Measurements from ENCODE around the gene MYO18A. TPM values are rescaled to one million over a fixed set of nuclear protein-coding genes. Genes with fewer than 3 reads are reported as not detected.

The MYO18A gene
- total and polyA plus RNA-seq, 10 of the 15 experiments (the other 5 are each of a cell fraction or from before 2014, with no cell fraction given), result 2.9 to 66.0 (median 24.5) TPM

- H3K4me1 ChIP-seq (ENCODE audit: control insufficient read depth, insufficient read depth, low read length), result no peaks in the 10 kb centered on the region
- no peak for TF ChIP-seq SPI1 (IDR thresholded peaks at IDR 0.05; ENCODE audit: borderline replicate concordance, insufficient read depth, low read depth, low read length)
- TF ChIP-seq ZNF384 (IDR thresholded peaks at IDR 0.05; ENCODE audit: borderline replicate concordance, low read depth, low read length), result no peak
- TF ChIP-seq MEF2B (IDR thresholded peaks at IDR 0.05; ENCODE audit: partially characterized antibody, poor library complexity, severe bottlenecking), result no peak
- TF ChIP-seq ATF3 (IDR thresholded peaks at IDR 0.05; ENCODE audit: borderline replicate concordance, extremely low read depth, low read depth, low read length), result no peak
- WGBS (ENCODE audit: insufficient coverage, insufficient replicate concordance, low lambda C conversion rate, missing lambda C conversion rate), result 44% methylated on average over 2 of the region's 2 CpGs
- no peak overlapping the region for H3K4me2 ChIP-seq (ENCODE audit: control insufficient read depth, insufficient read depth)
- ChIA-PET RAD21 (ENCODE audit: unreplicated experiment) (interaction anchor here (1.5 kb wide), 1 partner anchor 30 kb away, joined by 3 read pairs; no protein-coding TSS in a partner anchor), SMC1A (ENCODE audit: uncharacterized antibody, unreplicated experiment) (no interaction called here), POLR2A (no interaction called here), CTCF (interaction anchor here (0.6 to 1.6 kb wide), 6 partner anchors 9 to 105 kb away, joined by 3 to 9 read pairs (median 3); partner anchors contain the start of gene MYO18A)
- no peak for ATAC-seq
- no peak overlapping the region for H3K4me3 ChIP-seq
- H3K36me3 ChIP-seq (ENCODE audit: control insufficient read depth in 2 of 2, insufficient read depth in 2 of 2, low read length in 1 of 2), result no peaks in the 10 kb centered on the region
- no peaks in the 10 kb centered on the region for H3K27me3 ChIP-seq (replicated peaks in 1 of 2; ENCODE audit: control insufficient read depth in 2 of 2, insufficient read depth in 2 of 2, low read length in 1 of 2)
- DNase-seq (ENCODE audit: low read depth, low spot score), result no peak
- FAIRE-seq, result no peak
- no peaks in the 10 kb centered on the region for H3K9me3 ChIP-seq (replicated peaks; ENCODE audit: control insufficient read depth, insufficient read depth, low read length)
- in situ Hi-C loops (cut with MboI) (no loop called here), intact Hi-C loops (cut with micrococcal nuclease; ENCODE audit: unreplicated experiment) (no loop called here)
- no peaks in the 10 kb centered on the region for H4K20me1 ChIP-seq (ENCODE audit: control insufficient read depth, insufficient read depth)
- H2AFZ ChIP-seq (ENCODE audit: control insufficient read depth, low read depth, low read length), result no peak overlapping the region
- no peaks in the 10 kb centered on the region for H3K79me2 ChIP-seq (ENCODE audit: control insufficient read depth, insufficient read depth, low read length)
- H3K27ac ChIP-seq (ENCODE audit: control insufficient read depth, insufficient read depth), result no peak overlapping the region
- no peak overlapping the region for H3K9ac ChIP-seq (ENCODE audit: control insufficient read depth, insufficient read depth, low read length)
- BruUV-seq (replicated peaks), result no TSS peak
Observed at GRCh38 chr17:29189355-29189754, 9.2 kb upstream of the MYO18A start.

- Histone ChIP-seq H3K4me2 (ENCODE audit: control insufficient read depth, insufficient read depth) (no peak overlapping the region), H3K27ac (ENCODE audit: control insufficient read depth, insufficient read depth) (no peak overlapping the region), H3K4me1 (ENCODE audit: control insufficient read depth, insufficient read depth, low read length) (peaks cover 12% of the 10 kb centered on the region), H2AFZ (ENCODE audit: control insufficient read depth, low read depth, low read length) (no peak overlapping the region), H3K9ac (ENCODE audit: control insufficient read depth, insufficient read depth, low read length) (no peak overlapping the region), H3K36me3 (ENCODE audit: control insufficient read depth in 2 of 2, insufficient read depth in 2 of 2, low read length in 1 of 2) (no peaks in the 10 kb centered on the region), H3K4me3 (no peak overlapping the region), H3K79me2 (ENCODE audit: control insufficient read depth, insufficient read depth, low read length) (0 out of 2 replicates have a peak, but pooled peaks cover under 1% of the 10 kb centered on the region), H3K27me3 (replicated peaks in 1 of 2; ENCODE audit: control insufficient read depth in 2 of 2, insufficient read depth in 2 of 2, low read length in 1 of 2) (no peaks in the 10 kb centered on the region), H3K9me3 (replicated peaks; ENCODE audit: control insufficient read depth, insufficient read depth, low read length) (no peaks in the 10 kb centered on the region), H4K20me1 (ENCODE audit: control insufficient read depth, insufficient read depth) (no peaks in the 10 kb centered on the region)
- FAIRE-seq (no peak), ATAC-seq (no peak), DNase-seq (ENCODE audit: low read depth, low spot score) (no peak)
- BruUV-seq (replicated peaks), result no TSS peak
- RAD21 ChIA-PET (ENCODE audit: unreplicated experiment), result interaction anchor here (1.5 to 10.4 kb wide), 2 partner anchors 33 to 38 kb away, joined by 10 to 207 read pairs; no protein-coding TSS in a partner anchor
- 0% methylated on average over 1 of the region's 1 CpG for WGBS (ENCODE audit: insufficient coverage, insufficient replicate concordance, low lambda C conversion rate, missing lambda C conversion rate)
- TF ChIP-seq IRF3 (IDR thresholded peaks at IDR 0.05) (no peak), NFIC (IDR thresholded peaks at IDR 0.05; ENCODE audit: low read depth, low read length) (no peak), MTA3 (IDR thresholded peaks at IDR 0.05; ENCODE audit: borderline replicate concordance, low read length) (no peak), YY1 (IDR thresholded peaks at IDR 0.05; ENCODE audit: low read depth, low read length) (no peak), TARDBP (IDR thresholded peaks at IDR 0.05; ENCODE audit: borderline replicate concordance) (no peak), ZNF274 (IDR thresholded peaks at IDR 0.05; ENCODE audit: insufficient read depth, insufficient read length) (no peak)
- intact Hi-C loops (cut with micrococcal nuclease; ENCODE audit: unreplicated experiment), result no loop called here
- POLR2A ChIA-PET, result interaction anchor here (0.5 kb wide), 1 partner anchor 313 kb away, joined by 3 read pairs; no protein-coding TSS in a partner anchor
- in situ Hi-C loops (cut with MboI), result no loop called here
- SMC1A ChIA-PET (ENCODE audit: uncharacterized antibody, unreplicated experiment), result interaction anchor here (1.6 to 9.2 kb wide), 3 partner anchors 10 to 41 kb away, joined by 3 to 158 read pairs (median 8); no protein-coding TSS in a partner anchor
- CTCF ChIA-PET, result interaction anchor here (1.5 to 12.9 kb wide), 8 partner anchors 13 to 57 kb away, joined by 6 to 260 read pairs (median 14); no protein-coding TSS in a partner anchor
Observed at GRCh38 chr17:29181226-29181625, 1.0 kb upstream of the MYO18A start.

Measured in GM12878 (cell line).